Fibroblast of peridontal ligament (primary cell): ENCODE data around the gene CDHR3.
A peak's percentile ranks its signal among the peaks of the same experiment; 100 is the strongest.

Source experiments
- DNase-seq: peaks from one replicate; pipeline ENCODE4 v3.0.0-alpha.2; 2010; ENCODE audit errors: extremely low read depth

The CDHR3 gene

DNA sequence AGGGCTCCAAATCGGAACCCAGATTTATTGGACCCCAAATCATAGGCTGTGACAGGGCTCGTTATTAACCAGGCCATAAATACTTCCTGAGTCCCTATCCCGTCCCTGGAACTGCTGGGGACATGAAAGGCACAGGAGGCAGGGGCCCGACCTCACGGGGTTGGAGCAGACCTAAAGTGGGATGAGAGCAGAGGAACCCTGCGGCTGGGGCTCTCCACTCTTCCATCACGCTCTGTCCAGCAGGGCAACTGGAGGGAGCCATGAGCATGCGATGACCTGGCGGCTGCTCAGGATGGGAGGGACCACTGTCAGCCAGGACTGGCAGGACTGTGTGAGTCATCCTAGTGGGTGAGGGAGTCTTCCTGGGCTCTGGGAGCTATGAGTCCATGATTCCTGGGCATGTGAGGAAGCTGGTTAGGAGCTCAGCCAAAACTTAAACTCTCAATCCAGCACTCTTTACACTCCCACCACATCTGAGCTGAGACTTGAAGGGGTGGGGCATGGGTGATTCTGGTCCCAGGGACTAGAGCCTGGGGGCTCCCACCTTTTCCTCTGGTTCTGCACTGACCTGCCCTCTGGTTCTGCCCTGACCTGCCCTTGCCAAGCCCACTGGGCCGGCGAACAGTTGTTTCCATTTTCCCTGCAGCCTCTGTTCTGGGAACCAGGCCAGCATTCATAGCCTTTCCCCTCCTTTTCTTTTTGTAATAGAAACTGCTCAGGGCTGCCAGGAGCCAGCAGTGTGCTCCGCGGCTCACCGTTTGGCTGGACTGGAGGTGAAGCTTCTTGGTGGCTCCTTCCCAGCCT is 101.9 kb downstream of the CDHR3 start:
- peak; percentile 96 for DNase-seq

GRCh38 chr7:106065575-106066500 is 102.8 kb downstream of the CDHR3 start:
- peak; percentile 37 for DNase-seq

- DNase-seq, result no peak
Observed at GRCh38 chr7:106067678-106068077, 104.6 kb downstream of the CDHR3 start.

- DNase-seq, result no peak
Observed at GRCh38 chr7:106068538-106068961, 105.5 kb downstream of the CDHR3 start.

- peak; percentile 33 for DNase-seq
Observed at GRCh38 chr7:106068986-106069385, 105.9 kb downstream of the CDHR3 start.

GRCh38 chr7:106069471-106070200 is 106.6 kb downstream of the CDHR3 start:
- DNase-seq, result no peak

DNA sequence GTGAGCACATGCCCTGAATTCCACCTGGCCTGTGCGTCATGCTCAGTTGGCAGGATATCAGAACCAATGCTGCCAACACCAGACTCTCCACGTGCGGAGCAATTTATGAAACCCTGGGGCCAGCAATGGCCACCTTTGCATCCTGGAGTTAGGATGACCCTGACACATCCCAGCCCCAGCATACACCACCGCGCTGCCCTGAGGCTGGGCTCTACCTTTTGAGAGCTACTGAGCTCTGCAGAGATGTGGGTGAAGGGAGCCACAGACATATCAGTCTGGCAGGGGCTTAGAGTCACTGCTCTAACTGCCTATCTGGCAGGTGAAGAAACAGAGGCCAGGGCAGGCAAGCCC is 107.1 kb downstream of the CDHR3 start:
- no peak for DNase-seq

DNA sequence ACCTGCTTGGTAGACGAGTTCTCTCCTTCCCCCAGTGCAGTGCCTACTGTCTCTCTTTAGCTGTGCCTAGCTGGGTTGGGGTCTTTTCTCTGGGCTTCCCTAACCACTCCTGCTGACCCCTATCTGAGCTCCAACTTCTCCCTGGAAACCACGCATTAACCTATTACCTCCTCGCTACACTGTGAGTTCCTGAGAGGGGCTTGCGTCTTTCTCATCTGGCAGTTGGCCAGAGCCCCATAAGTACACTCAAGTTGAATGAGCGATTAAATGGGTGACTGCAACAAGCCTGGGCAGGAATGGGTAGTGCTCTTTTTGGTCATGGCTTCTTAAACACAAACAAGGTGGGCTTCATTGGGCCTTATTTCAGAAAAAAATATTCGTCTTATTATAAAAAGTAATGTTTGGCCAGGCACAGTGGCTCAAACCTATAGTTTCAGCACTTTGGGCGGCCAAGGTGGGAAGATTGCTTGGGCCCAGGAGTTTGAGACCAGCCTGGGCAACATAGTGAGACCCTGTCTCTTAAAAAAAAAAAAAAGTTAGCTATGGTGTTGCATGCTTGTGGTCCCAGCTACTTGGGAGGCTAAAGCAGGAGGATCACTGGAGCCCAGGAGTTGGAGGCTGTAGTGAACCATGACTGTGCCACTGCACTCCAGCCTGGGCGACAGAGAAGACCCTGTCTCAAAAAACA is 107.6 kb downstream of the CDHR3 start:
- no peak for DNase-seq

DNA sequence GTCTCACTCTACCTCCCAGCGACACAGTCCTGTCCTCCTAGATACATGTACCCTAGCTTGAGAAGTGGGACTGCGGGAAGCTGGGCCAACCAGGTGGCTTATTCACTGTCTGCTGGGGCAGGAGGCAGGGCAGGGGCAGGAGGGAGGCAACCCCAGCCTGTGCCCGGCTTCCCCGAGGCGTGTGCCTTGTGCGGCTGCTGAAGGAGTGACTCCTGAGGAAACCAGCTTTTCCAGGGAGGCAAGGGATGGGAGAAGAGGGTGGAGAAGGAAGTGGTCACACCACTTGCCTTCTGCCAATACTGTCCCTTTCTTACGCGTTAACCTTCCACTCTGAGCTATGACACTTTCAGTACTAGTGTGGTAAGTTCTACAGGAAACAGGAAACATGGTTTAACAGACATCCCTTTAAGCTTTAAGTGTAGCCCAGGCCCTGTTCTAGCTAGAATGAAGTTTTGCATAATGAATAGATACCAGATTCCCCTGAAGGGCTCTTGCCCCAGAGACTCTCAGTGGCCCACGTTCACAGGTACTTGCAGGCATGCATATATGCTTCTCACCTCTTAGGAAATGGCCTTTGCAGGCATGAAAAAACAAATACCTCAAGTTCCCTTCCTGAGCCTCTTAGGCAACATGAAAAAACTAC is 108.4 kb downstream of the CDHR3 start:
- no peak for DNase-seq

DNA sequence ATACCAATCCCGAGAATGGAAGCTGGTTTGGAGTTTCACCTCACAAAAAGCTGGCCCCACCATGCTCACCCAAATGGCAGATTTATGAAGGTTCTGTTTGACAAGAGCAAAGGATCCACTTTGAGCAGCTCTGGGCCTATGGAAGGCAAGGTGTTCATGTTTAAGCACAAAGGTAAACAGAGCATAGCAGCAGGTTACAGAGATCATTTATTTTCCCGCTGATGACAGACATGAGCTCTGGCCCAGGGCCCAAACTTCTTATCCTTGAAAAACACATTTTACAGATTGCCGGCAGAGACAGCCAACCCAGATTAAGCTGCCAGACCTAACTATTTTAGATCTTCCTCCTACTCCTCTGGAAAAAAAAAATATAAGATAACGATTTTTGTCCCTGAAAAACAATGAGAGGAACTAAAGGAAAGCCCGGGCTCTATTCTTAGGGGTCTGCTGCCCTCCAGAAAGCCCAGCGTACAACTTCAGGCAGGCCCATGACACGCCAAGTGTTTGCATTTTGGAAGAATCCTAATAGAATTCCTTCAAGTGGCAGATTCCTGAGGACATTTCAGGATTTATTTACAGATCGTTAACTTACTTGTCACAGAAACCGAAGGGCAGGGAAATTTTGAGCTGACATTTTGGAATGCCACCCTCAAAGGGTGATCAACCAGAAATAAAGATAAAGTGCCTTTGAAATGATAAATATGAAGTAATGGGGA is 109.1 kb downstream of the CDHR3 start:
- DNase-seq, result no peak

GRCh38 chr7:106072715-106073091 is 109.6 kb downstream of the CDHR3 start:
- DNase-seq, result no peak

DNA sequence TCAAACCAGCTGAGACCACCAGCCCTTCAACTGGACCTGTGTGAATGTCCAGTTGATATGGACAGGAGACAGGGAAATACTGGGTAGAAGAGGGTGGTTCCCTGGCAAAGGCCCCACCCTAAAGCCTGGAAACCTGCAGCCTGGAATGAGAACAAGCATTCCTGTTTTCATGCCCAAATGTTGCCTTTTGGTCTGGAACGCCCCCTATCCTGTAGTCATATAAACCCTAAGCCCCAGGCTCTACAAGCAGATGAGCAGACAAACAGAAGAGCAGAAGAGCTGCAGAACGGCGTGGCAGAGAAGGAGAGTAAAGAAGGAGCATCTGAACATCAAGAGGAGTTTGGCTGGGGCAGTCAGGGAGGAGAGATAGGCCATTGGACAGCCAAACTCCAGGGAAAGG is 110.6 kb downstream of the CDHR3 start:
- DNase-seq, result no peak

DNA sequence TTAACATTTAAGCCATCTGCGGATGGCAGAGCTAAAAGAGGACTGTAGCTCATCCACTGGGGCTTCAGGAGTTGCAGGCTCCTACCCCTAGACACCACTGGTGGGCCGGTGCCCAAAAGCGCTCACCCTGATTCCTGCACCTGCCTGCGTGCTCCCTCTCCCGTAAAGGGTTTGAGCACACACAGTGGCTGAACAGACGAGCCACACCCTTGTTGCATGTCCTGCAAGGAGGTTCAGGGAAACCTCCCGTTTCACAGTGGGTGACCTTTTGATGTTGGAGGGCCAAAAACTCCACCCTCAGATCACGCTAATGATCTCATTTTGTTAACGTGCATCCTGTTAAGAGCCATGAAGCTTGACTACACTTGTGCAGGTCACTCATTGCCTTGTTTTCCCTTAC is 111.2 kb downstream of the CDHR3 start:
- no peak for DNase-seq

DNA sequence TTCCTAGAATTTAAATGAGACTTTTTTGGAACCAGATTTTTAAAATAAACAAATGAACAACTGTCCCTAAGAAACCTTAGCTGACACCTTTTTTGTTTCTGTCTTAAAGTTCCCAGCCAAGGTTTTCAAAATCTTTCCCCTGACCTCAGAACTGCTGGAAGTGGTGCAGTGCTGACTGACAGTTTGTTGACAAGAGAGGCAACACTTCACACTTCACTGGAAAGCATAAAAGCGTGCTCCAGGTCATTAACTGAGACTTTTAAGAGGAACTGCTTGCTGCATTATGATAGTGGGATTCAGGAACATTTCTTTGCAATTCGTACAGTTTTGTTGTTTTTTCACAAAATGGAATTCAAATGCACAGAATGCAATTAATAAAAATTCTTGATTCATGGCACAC is 112.9 kb downstream of the CDHR3 start:
- no peak for DNase-seq

GRCh38 chr7:106076537-106076936 is 113.5 kb downstream of the CDHR3 start:
- no peak for DNase-seq

DNA sequence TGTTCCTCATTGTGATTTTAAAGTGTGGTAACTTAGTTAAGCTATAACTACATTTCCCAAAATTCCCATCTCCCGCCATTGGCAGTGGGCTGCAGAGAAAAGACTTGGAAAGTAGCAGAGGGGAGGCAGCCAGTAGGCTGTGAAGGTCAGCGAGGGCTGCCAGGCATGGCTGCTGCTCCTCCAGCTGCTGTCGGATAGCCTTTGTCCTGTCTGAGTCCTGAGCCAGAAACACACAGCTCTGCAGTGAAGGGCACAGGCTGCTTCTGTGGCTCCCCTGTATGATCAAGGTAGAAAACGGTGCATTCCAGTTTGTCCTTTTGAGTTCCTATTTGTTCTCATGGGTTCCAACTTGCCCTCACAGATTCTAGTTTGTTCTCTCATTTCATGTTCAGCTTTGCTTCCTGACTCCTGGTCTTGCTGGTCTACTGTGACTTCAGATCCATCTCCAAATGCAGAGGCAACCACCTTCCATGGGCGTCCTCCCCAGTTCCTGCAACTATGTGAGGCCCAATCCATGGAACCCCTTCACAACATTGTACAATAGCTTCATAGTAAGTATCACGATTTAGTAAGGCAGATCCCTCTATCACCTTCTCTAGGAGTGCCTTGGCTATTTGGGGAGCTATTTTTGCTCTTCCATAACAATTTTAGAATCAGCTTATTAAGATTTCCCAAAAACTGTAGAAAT is 117.4 kb downstream of the CDHR3 start:
- DNase-seq, result no peak

- no peak for DNase-seq
Observed at GRCh38 chr7:106082087-106082854, 119.2 kb downstream of the CDHR3 start.
